H9 (cell line): ENCODE data around the gene HESX1. TPM values are rescaled to one million over a fixed set of nuclear protein-coding genes. Genes with fewer than 3 reads are reported as not detected.

ENCODE experiments used
- DNase-seq: peaks from one replicate; pipeline ENCODE4 v3.0.0-alpha.2; 2017
- H2AFZ ChIP-seq: one replicate; pipeline ENCODE4 v1.6.1; 2013; ENCODE audit warnings: mild to moderate bottlenecking, low read length, control low read depth, moderate library complexity
- H2AK5ac ChIP-seq: 2 replicates; pipeline ENCODE4 v1.6.1; 2013; ENCODE audit warnings: low read length, control low read depth, mixed read lengths; ENCODE audit not compliant: insufficient read length
- H2BK120ac ChIP-seq: one replicate; pipeline ENCODE4 v1.6.1; 2013; ENCODE audit warnings: low read depth, mild to moderate bottlenecking, low read length, control low read depth, inconsistent platforms; ENCODE audit not compliant: poor library complexity, severe bottlenecking
- H2BK12ac ChIP-seq: 2 replicates; pipeline ENCODE4 v1.6.1; 2013; ENCODE audit warnings: low read length, control low read depth, mixed read lengths, low read depth; ENCODE audit not compliant: insufficient read length
- H2BK15ac ChIP-seq: 2 replicates; pipeline ENCODE4 v1.6.1; 2013; ENCODE audit warnings: low read depth, low read length, control low read depth
- H2BK20ac ChIP-seq: one replicate; pipeline ENCODE4 v1.6.1; 2013; ENCODE audit warnings: low read depth, mild to moderate bottlenecking, low read length, control low read depth, inconsistent platforms; ENCODE audit not compliant: poor library complexity, severe bottlenecking
- H2BK5ac ChIP-seq: 2 replicates; pipeline ENCODE4 v1.6.1; 2013; ENCODE audit warnings: low read length, control low read depth, mixed read lengths; ENCODE audit not compliant: insufficient read length
- H3K14ac ChIP-seq: 2 replicates; pipeline ENCODE4 v1.6.1; 2013; ENCODE audit warnings: low read length, control low read depth; ENCODE audit not compliant: insufficient read depth
- H3K18ac ChIP-seq: 2 replicates; pipeline ENCODE4 v1.6.1; 2013; ENCODE audit warnings: low read depth, mild to moderate bottlenecking, mixed read lengths, low read length, control low read depth; ENCODE audit not compliant: insufficient read length
- H3K23ac ChIP-seq: 2 replicates; pipeline ENCODE4 v1.6.1; 2013; ENCODE audit warnings: low read length, control low read depth, mixed read lengths, low read depth; ENCODE audit not compliant: insufficient read length
- H3K23me2 ChIP-seq: 2 replicates; pipeline ENCODE4 v1.6.1; 2013; ENCODE audit warnings: low read depth, mild to moderate bottlenecking, mixed read lengths, low read length, control low read depth; ENCODE audit not compliant: insufficient read length, poor library complexity, severe bottlenecking
- H3K27ac ChIP-seq: 2 replicates; pipeline ENCODE4 v1.5.1; 2013; ENCODE audit warnings: low read length, control low read depth, mixed read lengths, low read depth; ENCODE audit not compliant: insufficient read length
- H3K27me3 ChIP-seq: 2 replicates; pipeline ENCODE4 v1.6.1; 2013; ENCODE audit warnings: low read length, control low read depth, inconsistent platforms; ENCODE audit not compliant: insufficient read depth
- H3K4ac ChIP-seq: 2 replicates; pipeline ENCODE4 v1.6.1; 2013; ENCODE audit warnings: low read depth, mild to moderate bottlenecking, control low read depth, inconsistent platforms, low read length, moderate library complexity
- H3K4me1 ChIP-seq: 2 replicates; pipeline ENCODE4 v1.6.1; 2013; ENCODE audit warnings: low read length, control low read depth, inconsistent platforms; ENCODE audit not compliant: insufficient read depth
- H3K4me2 ChIP-seq: 2 replicates; pipeline ENCODE4 v1.6.1; 2013; ENCODE audit warnings: low read length, control low read depth, mixed read lengths; ENCODE audit not compliant: insufficient read length, insufficient read depth
- H3K56ac ChIP-seq: 2 replicates; pipeline ENCODE4 v1.6.1; 2013; ENCODE audit warnings: low read depth, mild to moderate bottlenecking, mixed read lengths, low read length, control low read depth; ENCODE audit not compliant: insufficient read length
- H3K79me1 ChIP-seq: 2 replicates; pipeline ENCODE4 v1.6.1; 2013; ENCODE audit warnings: low read depth, mild to moderate bottlenecking, moderate library complexity, low read length, control low read depth, inconsistent platforms; ENCODE audit not compliant: insufficient read depth, poor library complexity, severe bottlenecking
- H3K79me2 ChIP-seq: 2 replicates; pipeline ENCODE4 v1.6.1; 2013; ENCODE audit warnings: low read length, control low read depth, inconsistent platforms; ENCODE audit not compliant: insufficient read depth
- H3K9ac ChIP-seq: 2 replicates; pipeline ENCODE4 v1.6.1; 2013; ENCODE audit warnings: low read length, control low read depth, mixed read lengths; ENCODE audit not compliant: insufficient read length; ENCODE audit errors: extremely low read depth
- H3K9me3 ChIP-seq: one replicate; pipeline ENCODE4 v1.6.1; 2013; ENCODE audit warnings: low read depth, low read length, inconsistent platforms; ENCODE audit not compliant: control insufficient read depth
- H3T11ph ChIP-seq: one replicate; pipeline ENCODE4 v1.6.1; 2013; ENCODE audit warnings: mild to moderate bottlenecking, low read length, control low read depth, inconsistent platforms
- H4K20me1 ChIP-seq: one replicate; pipeline ENCODE4 v1.6.1; 2013; ENCODE audit not compliant: control insufficient read depth, insufficient read length, insufficient read depth
- H4K5ac ChIP-seq: 2 replicates; pipeline ENCODE4 v1.6.1; 2013; ENCODE audit warnings: low read depth, mild to moderate bottlenecking, mixed read lengths, low read length, control low read depth; ENCODE audit not compliant: insufficient read length
- H4K8ac ChIP-seq: replicated peaks from 2 replicates; pipeline ENCODE4 v1.6.1; 2013; ENCODE audit warnings: low read length, control low read depth, mixed read lengths, low read depth; ENCODE audit not compliant: insufficient read length
- H4K91ac ChIP-seq: 2 replicates; pipeline ENCODE4 v1.6.1; 2013; ENCODE audit warnings: low read depth, mild to moderate bottlenecking, moderate library complexity, mixed read lengths, low read length, control low read depth; ENCODE audit not compliant: insufficient read length
- H3K27ac Mint-ChIP-seq, 3 experiments: 2 replicates in 2 of 3; 3 replicates in 1 of 3; pipeline ENCODE4 v1.8.0; 2020 to 2021; ENCODE audit warnings: mixed read lengths in 3 of 3, mild to moderate bottlenecking in 1 of 3, moderate library complexity in 1 of 3
- H3K27me3 Mint-ChIP-seq: 2 replicates; pipeline ENCODE4 v1.8.0; 2021; ENCODE audit warnings: low read depth, mild to moderate bottlenecking, moderate library complexity, mixed read lengths
- H3K36me3 Mint-ChIP-seq, 3 experiments: 2 replicates in 2 of 3; 3 replicates in 1 of 3; pipeline ENCODE4 v1.8.0; 2020 to 2021; ENCODE audit warnings: low read depth in 3 of 3, mixed read lengths in 3 of 3; ENCODE audit not compliant: insufficient read depth in 1 of 3
- H3K4me1 Mint-ChIP-seq, 2 experiments: 2 replicates each; pipeline ENCODE4 v1.8.0; 2020; ENCODE audit warnings: mixed read lengths in 2 of 2
- H3K4me3 Mint-ChIP-seq, 2 experiments: 2 replicates in 1 of 2; 3 replicates in 1 of 2; pipeline ENCODE4 v1.8.0; 2020 to 2021; ENCODE audit warnings: mild to moderate bottlenecking in 2 of 2, mixed read lengths in 2 of 2, moderate library complexity in 1 of 2
- H3K9me3 Mint-ChIP-seq, 2 experiments: 2 replicates in 1 of 2; 3 replicates in 1 of 2; pipeline ENCODE4 v1.8.0; 2020; ENCODE audit warnings: mild to moderate bottlenecking in 2 of 2, mixed read lengths in 2 of 2, moderate library complexity in 1 of 2
- CTCF ChIP-seq: fragments of 200-600 bp; sonication (generic); conservative IDR thresholded peaks from 3 replicates; pipeline ENCODE4 v1.8.0; 2021; ENCODE audit warnings: antibody characterized with exemption, mild to moderate bottlenecking
- WGBS: extraction: QIAGEN DNeasy Blood & Tissue Kit; methylation state at CpG from one replicate; pipeline ENCODE4 v1.1.7; 2013; ENCODE audit warnings: missing lambda C conversion rate, low lambda C conversion rate, mixed read lengths; ENCODE audit not compliant: insufficient read length; ENCODE audit errors: extremely low coverage; 5-methylcytosine and 5-hydroxymethylcytosine counted together
- total RNA-seq: library from RNA; stranded (reverse); gene quantifications from 2 replicates; pipeline ENCODE4 v1.2.1, GENCODE V29; 2021

Gene HESX1
- total RNA-seq, 1 experiment from 2014 or later = 28.4 TPM

GRCh38 chr3:57221883-57222282, 22.1 kb upstream of the HESX1 start:
- Histone ChIP-seq H4K20me1 (no peaks in the 10 kb centered on the region), H2BK120ac (no peak overlapping the region), H3K23ac (no peak overlapping the region), H2BK15ac (no peak overlapping the region), H2BK12ac (no peak overlapping the region), H3K4me2 (no peak overlapping the region), H3K18ac (no peak overlapping the region), H2AFZ (no peak overlapping the region), H4K5ac (no peak overlapping the region), H3K9me3 (no peaks in the 10 kb centered on the region), H3K4me1 (no peaks in the 10 kb centered on the region), H2BK20ac (no peak overlapping the region), H3K27me3 (no peaks in the 10 kb centered on the region), H3K56ac (no peak overlapping the region), H3K23me2 (no peaks in the 10 kb centered on the region), H2BK5ac (no peak overlapping the region), H3K9ac (no peak overlapping the region), H4K91ac (no peak overlapping the region), H3K14ac (no peak overlapping the region), H3T11ph (no peak overlapping the region), H3K27ac (no peak overlapping the region), H3K79me2 (no peaks in the 10 kb centered on the region), H3K79me1 (no peaks in the 10 kb centered on the region), H3K4ac (no peak overlapping the region), H2AK5ac (no peak overlapping the region), H4K8ac (no peak overlapping the region)
- no peaks in the 10 kb centered on the region for H3K36me3 Mint-ChIP-seq
- H3K4me1 Mint-ChIP-seq = peaks cover 4 to 7% of the 10 kb centered on the region in 2 experiments
- WGBS = no CpG with 5 or more reads among the region's 2 CpGs
- H3K27ac Mint-ChIP-seq = no peak overlapping the region
- TF ChIP-seq CTCF = peak; percentile 64
- H3K4me3 Mint-ChIP-seq = no peak overlapping the region
- H3K27me3 Mint-ChIP-seq = no peaks in the 10 kb centered on the region; the same call in 1 of the 2 replicates
- H3K9me3 Mint-ChIP-seq = no peaks in the 10 kb centered on the region
- DNase-seq = no peak
